DMS153 treated with DMSO at 0.1 percent for 48 hours (cell line): ENCODE data around the gene PRKD1.

Experiments
- DNase-seq: peaks from one replicate; lab custom pipeline; 2025; ENCODE audit not compliant: unreplicated experiment; lab: John Stamatoyannopoulos, UW

Gene PRKD1

GRCh38 chr14:29630566-29631160 is 297.0 kb downstream of the PRKD1 start:
- no peak for DNase-seq

- DNase-seq, result no peak
Observed at GRCh38 chr14:29629839-29630238, 297.8 kb downstream of the PRKD1 start.

GRCh38 chr14:29627137-29627536 is 300.5 kb downstream of the PRKD1 start:
- no peak for DNase-seq

- DNase-seq, result no peak
Observed at GRCh38 chr14:29618323-29619067, 309.2 kb downstream of the PRKD1 start.

GRCh38 chr14:29616922-29617321 is 310.7 kb downstream of the PRKD1 start:
- no peak for DNase-seq

- DNase-seq, result no peak
Observed at GRCh38 chr14:29608861-29609260, 318.8 kb downstream of the PRKD1 start.

GRCh38 chr14:29607169-29607568 is 320.5 kb downstream of the PRKD1 start:
- DNase-seq, result no peak

- DNase-seq, result no peak
Observed at GRCh38 chr14:29603696-29604095, 324.0 kb downstream of the PRKD1 start.

GRCh38 chr14:29601616-29602015 is 326.0 kb downstream of the PRKD1 start:
- no peak for DNase-seq

GRCh38 chr14:29587761-29588470 is 339.7 kb downstream of the PRKD1 start:
- no peak for DNase-seq

GRCh38 chr14:29587046-29587445 is 340.6 kb downstream of the PRKD1 start:
- DNase-seq, result no peak

- DNase-seq, result peak; percentile 85
Observed at GRCh38 chr14:29584992-29585391, 342.7 kb downstream of the PRKD1 start.

GRCh38 chr14:29580763-29581162 is 346.9 kb downstream of the PRKD1 start:
- DNase-seq, result no peak

GRCh38 chr14:29579838-29580237 is 347.8 kb downstream of the PRKD1 start:
- no peak for DNase-seq

- no peak for DNase-seq
Observed at GRCh38 chr14:29576927-29577326, 350.7 kb downstream of the PRKD1 start.

GRCh38 chr14:29569194-29569593 is 358.5 kb downstream of the PRKD1 start:
- DNase-seq, result no peak

GRCh38 chr14:29566194-29566593 is 361.5 kb downstream of the PRKD1 start:
- no peak for DNase-seq

GRCh38 chr14:29558516-29558915 is 369.1 kb downstream of the PRKD1 start:
- no peak for DNase-seq

- DNase-seq, result no peak
Observed at GRCh38 chr14:29554335-29554734, 373.3 kb downstream of the PRKD1 start.

GRCh38 chr14:29553427-29553826 is 374.2 kb downstream of the PRKD1 start:
- no peak for DNase-seq

GRCh38 chr14:29548948-29549370 is 378.7 kb downstream of the PRKD1 start:
- peak; percentile 68 for DNase-seq

- DNase-seq, result no peak
Observed at GRCh38 chr14:29545714-29546113, 381.9 kb downstream of the PRKD1 start.
